ENCODE data around the gene LILRA1. TPM values are rescaled to one million over a fixed set of nuclear protein-coding genes. Genes with fewer than 3 reads are reported as not detected.

LILRA1 gene
- total RNA-seq, 1 experiment from 2014 or later = not detected

DNA sequence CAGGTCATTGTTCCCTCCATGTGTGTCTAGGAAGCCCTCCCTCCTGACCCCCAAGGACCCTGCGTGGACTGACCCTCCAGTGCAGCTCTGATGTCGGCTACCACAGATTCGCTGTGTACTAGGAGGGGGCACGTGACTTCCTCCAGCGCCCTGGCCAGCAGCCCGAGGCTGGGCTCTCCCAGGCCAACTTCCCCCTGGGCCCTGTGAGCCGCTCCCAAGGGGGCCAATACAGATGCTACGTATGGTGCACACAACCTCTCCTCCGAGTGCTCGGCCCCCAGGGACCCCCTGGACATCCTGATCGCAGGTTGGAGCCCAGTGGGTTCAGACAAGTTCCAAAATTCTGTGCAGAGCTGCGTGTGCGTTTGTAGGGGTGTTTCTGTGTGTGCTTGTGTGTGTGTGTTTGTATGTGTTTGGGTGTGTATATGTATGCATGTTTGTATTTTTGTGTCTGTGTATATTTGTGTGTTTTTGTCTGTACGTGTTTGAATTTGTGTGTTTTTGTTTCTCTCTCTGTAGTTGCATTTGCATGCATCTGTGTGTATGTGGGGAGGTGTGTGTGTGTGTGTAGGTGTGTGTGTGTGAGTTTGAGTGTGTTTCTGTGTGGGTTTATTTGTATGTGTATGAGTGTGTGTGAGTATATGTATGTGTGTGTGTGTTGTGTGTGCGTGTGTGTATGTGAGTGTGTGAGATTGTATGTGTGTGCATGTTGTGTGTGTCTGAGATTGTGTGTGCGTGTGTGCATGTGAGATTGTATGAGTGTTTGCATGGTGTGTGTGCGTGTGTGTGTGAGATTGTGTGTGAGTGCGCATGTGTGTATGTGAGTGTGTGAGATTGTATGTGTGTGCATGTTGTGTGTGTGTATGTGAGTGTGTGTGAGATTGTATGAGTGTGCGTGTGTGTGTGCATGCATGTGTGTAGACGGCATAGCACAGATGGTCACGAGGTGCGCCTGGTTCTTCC is 41.2 kb upstream of the LILRA1 start:
- H3K27me3 ChIP-seq (replicated peaks; ENCODE audit: insufficient read depth, low read depth, low read length, poor library complexity) = peaks cover 20% of the 10 kb centered on the region
- ChIA-PET POLR2A (ENCODE audit: low non-redundant PET) (no interaction called here), CTCF (no interaction called here)
- no peak overlapping the region for H3K27ac ChIP-seq (ENCODE audit: low read depth, low read length, poor library complexity, severe bottlenecking)
- no TSS peak for BruUV-seq (replicated peaks)
- no peaks in the 10 kb centered on the region for H3K36me3 ChIP-seq (ENCODE audit: insufficient read depth, low read length, poor library complexity, severe bottlenecking)
- no peak for DNase-seq (ENCODE audit: low spot score)
- intact Hi-C loops (cut with micrococcal nuclease; ENCODE audit: unreplicated experiment) = no loop called here
- no peak for TF ChIP-seq EZH2 (IDR thresholded peaks at IDR 0.05; ENCODE audit: borderline replicate concordance, low read depth, low read length, poor library complexity, severe bottlenecking)
- H3K4me1 ChIP-seq (ENCODE audit: insufficient read depth, low read length, poor library complexity, severe bottlenecking) = no peaks in the 10 kb centered on the region
- no peak overlapping the region for H3K4me3 ChIP-seq (ENCODE audit: low read depth, low read length, poor library complexity, severe bottlenecking)
- H3K9me3 ChIP-seq (ENCODE audit: low read depth, low read length, poor library complexity, severe bottlenecking) = no peaks in the 10 kb centered on the region

DNA sequence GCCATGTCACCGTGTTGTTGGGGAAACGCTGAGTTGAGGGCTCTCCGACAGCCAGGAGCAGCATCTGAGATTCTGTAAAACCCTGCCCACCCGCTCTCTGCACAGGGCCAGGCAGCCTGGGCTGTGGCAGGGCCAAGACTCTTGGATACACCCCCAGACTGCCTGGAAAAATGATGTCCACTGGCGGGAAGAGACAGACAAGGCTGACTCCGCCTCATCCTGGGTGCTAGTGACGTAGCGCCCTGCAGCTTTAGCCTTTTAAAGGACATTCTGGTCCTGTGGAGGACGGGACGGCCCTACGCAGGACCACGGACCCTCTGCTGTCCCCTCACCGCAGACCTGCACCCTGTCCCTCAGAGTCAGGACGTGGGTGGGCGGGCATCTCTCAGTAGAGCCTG is 40.5 kb upstream of the LILRA1 start:
- ChIA-PET POLR2A (ENCODE audit: low non-redundant PET) (no interaction called here), CTCF (no interaction called here)
- peaks cover 20% of the 10 kb centered on the region for H3K27me3 ChIP-seq (replicated peaks; ENCODE audit: insufficient read depth, low read depth, low read length, poor library complexity)
- no peak overlapping the region for H3K27ac ChIP-seq (ENCODE audit: low read depth, low read length, poor library complexity, severe bottlenecking)
- BruUV-seq (replicated peaks) = no TSS peak
- no peak for TF ChIP-seq EZH2 (IDR thresholded peaks at IDR 0.05; ENCODE audit: borderline replicate concordance, low read depth, low read length, poor library complexity, severe bottlenecking)
- TF ChIP-seq, protein P1, sequence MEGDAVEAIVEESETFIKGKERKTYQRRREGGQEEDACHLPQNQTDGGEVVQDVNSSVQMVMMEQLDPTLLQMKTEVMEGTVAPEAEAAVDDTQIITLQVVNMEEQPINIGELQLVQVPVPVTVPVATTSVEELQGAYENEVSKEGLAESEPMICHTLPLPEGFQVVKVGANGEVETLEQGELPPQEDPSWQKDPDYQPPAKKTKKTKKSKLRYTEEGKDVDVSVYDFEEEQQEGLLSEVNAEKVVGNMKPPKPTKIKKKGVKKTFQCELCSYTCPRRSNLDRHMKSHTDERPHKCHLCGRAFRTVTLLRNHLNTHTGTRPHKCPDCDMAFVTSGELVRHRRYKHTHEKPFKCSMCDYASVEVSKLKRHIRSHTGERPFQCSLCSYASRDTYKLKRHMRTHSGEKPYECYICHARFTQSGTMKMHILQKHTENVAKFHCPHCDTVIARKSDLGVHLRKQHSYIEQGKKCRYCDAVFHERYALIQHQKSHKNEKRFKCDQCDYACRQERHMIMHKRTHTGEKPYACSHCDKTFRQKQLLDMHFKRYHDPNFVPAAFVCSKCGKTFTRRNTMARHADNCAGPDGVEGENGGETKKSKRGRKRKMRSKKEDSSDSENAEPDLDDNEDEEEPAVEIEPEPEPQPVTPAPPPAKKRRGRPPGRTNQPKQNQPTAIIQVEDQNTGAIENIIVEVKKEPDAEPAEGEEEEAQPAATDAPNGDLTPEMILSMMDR (conservative IDR thresholded peaks at IDR 0.05; ENCODE audit: low read depth, low read length) = no peak
- intact Hi-C loops (cut with micrococcal nuclease; ENCODE audit: unreplicated experiment) = no loop called here
- DNase-seq (ENCODE audit: low spot score) = no peak
- H3K9me3 ChIP-seq (ENCODE audit: low read depth, low read length, poor library complexity, severe bottlenecking) = no peaks in the 10 kb centered on the region
- no peaks in the 10 kb centered on the region for H3K36me3 ChIP-seq (ENCODE audit: insufficient read depth, low read length, poor library complexity, severe bottlenecking)
- H3K4me3 ChIP-seq (ENCODE audit: low read depth, low read length, poor library complexity, severe bottlenecking) = no peak overlapping the region
- no peaks in the 10 kb centered on the region for H3K4me1 ChIP-seq (ENCODE audit: insufficient read depth, low read length, poor library complexity, severe bottlenecking)

DNA sequence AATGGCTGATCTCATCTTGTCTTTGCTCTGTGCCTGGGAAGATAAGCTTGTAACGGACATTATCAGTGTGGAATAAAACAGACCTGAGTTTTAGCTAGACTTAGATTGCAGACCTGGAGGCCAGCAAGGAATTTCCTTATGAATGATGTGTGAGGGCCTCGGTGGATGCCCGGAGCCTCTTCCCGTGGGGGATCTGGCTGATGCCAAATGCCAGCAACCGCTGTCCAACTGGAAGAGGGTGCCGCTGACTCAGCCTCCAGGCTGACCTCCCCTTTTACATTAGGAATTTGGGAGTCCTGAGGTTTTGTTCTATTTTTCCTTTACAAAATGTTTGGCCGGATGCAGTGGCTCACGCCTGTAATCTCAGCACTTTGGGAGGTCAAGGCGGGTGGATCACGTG is 39.4 kb upstream of the LILRA1 start:
- no peaks in the 10 kb centered on the region for H3K4me1 ChIP-seq (ENCODE audit: insufficient read depth, low read length, poor library complexity, severe bottlenecking)
- BruUV-seq (replicated peaks) = no TSS peak
- H3K9me3 ChIP-seq (ENCODE audit: low read depth, low read length, poor library complexity, severe bottlenecking) = no peaks in the 10 kb centered on the region
- H3K27ac ChIP-seq (ENCODE audit: low read depth, low read length, poor library complexity, severe bottlenecking) = no peak overlapping the region
- CTCF ChIA-PET = no interaction called here
- no peak for DNase-seq (ENCODE audit: low spot score)
- no peak overlapping the region for H3K4me3 ChIP-seq (ENCODE audit: low read depth, low read length, poor library complexity, severe bottlenecking)
- POLR2A ChIA-PET (ENCODE audit: low non-redundant PET) = no interaction called here
- intact Hi-C loops (cut with micrococcal nuclease; ENCODE audit: unreplicated experiment) = no loop called here
- peaks cover 21% of the 10 kb centered on the region for H3K27me3 ChIP-seq (replicated peaks; ENCODE audit: insufficient read depth, low read depth, low read length, poor library complexity)
- TF ChIP-seq EZH2 (IDR thresholded peaks at IDR 0.05; ENCODE audit: borderline replicate concordance, low read depth, low read length, poor library complexity, severe bottlenecking) = no peak
- TF ChIP-seq, protein P1 (conservative IDR thresholded peaks at IDR 0.05; ENCODE audit: low read depth, low read length) = no peak
- H3K36me3 ChIP-seq (ENCODE audit: insufficient read depth, low read length, poor library complexity, severe bottlenecking) = no peaks in the 10 kb centered on the region
